HT1080 (cell line): ENCODE measurements around the gene CCNO. TPM values are rescaled to one million over a fixed set of nuclear protein-coding genes. Genes with fewer than 3 reads are reported as not detected.
A peak's percentile ranks its signal among the peaks of the same experiment; 100 is the strongest.

Experiments used
- DNase-seq: peaks from one replicate; pipeline ENCODE4 v3.0.0-alpha.2; 2015; ENCODE audit warnings: low read depth
- polyA plus RNA-seq, 2 experiments: library from polyadenylated mRNA; depleted of rRNA; stranded (reverse); fragments of >200 nt; gene quantifications; 2 replicates each; pipeline ENCODE4 v1.2.3, GENCODE V29; 2015
- total RNA-seq: library from RNA; depleted of rRNA; stranded (reverse); fragments of >200 nt; shearing (Covaris generic); gene quantifications from 2 replicates; pipeline ENCODE4 v1.2.3, GENCODE V29; 2014; rRNA removed

CCNO gene
- 1.9 and 3.2 TPM in 2 replicates for total RNA-seq
- 4.1 and 5.4 TPM in 2 replicates for polyA plus RNA-seq (2015; cell fraction: cytosol; rRNA removed)
- 6.0 and 6.6 TPM in 2 replicates for polyA plus RNA-seq (2015; cell fraction: nucleus; rRNA removed)

- peak; percentile 87 for DNase-seq
These were observed at the start of gene CCNO for GRCh38 chr5:55232985-55233928. CCNO (minus strand) TSS chr5:55233608; CDS start chr5:55233523, 85 bp downstream.

- DNase-seq: peak; percentile 24
These were observed 45.4 kb upstream of the CCNO start for GRCh38 chr5:55278778-55279177.

- peak; percentile 32 for DNase-seq
These were observed 43.4 kb upstream of the CCNO start for GRCh38 chr5:55276771-55277170.

GRCh38 chr5:55258339-55258738, 24.9 kb upstream of the CCNO start:
- DNase-seq: no peak

- no peak for DNase-seq
These were observed 21.4 kb upstream of the CCNO start for GRCh38 chr5:55254802-55255201.

- DNase-seq: no peak
These were observed 16.7 kb upstream of the CCNO start for GRCh38 chr5:55250064-55250463.

GRCh38 chr5:55241746-55242145, 8.3 kb upstream of the CCNO start:
- no peak for DNase-seq

GRCh38 chr5:55236800-55237199, 3.4 kb upstream of the CCNO start:
- no peak for DNase-seq

GRCh38 chr5:55234121-55234700, 803 bp upstream of the CCNO start:
- DNase-seq: peak; percentile 43

- DNase-seq: no peak
These were observed 980 bp downstream of the CCNO start for GRCh38 chr5:55232271-55232984.

GRCh38 chr5:55231919-55232270, 1.5 kb downstream of the CCNO start:
- DNase-seq: no peak

- no peak for DNase-seq
These were observed 2.1 kb downstream of the CCNO start for GRCh38 chr5:55231029-55231918.

GRCh38 chr5:55230086-55230629, 3.2 kb downstream of the CCNO start:
- no peak for DNase-seq

- no peak for DNase-seq
These were observed 5.6 kb downstream of the CCNO start for GRCh38 chr5:55227664-55228430.

GRCh38 chr5:55226934-55227663, 6.3 kb downstream of the CCNO start, which contains the start of gene MCIDAS:
MCIDAS (minus strand) TSS chr5:55227315; CDS start chr5:55227138, 177 bp downstream.
- peak; percentile 66 for DNase-seq

- DNase-seq: peak; percentile 70
These were observed 7.1 kb downstream of the CCNO start for GRCh38 chr5:55226027-55226933.

GRCh38 chr5:55225346-55225745, 8.1 kb downstream of the CCNO start:
- DNase-seq: no peak

- no peak for DNase-seq
These were observed 9.6 kb downstream of the CCNO start for GRCh38 chr5:55223812-55224240.
